NCI-H2196 treated with DMSO at 0.1 percent for 48 hours (cell line): ENCODE measurements around the gene COPS8.
A peak's percentile ranks its signal among the peaks of the same experiment; 100 is the strongest.

Experiments used
- DNase-seq: peaks from one replicate; lab custom pipeline; 2025; ENCODE audit not compliant: unreplicated experiment; lab: John Stamatoyannopoulos, UW

COPS8 gene

GRCh38 chr2:237097911-237098702, 12.4 kb downstream of the COPS8 start:
- DNase-seq = no peak

GRCh38 chr2:237099804-237100203, 14.1 kb downstream of the COPS8 start:
- no peak for DNase-seq

- no peak for DNase-seq
Observed at GRCh38 chr2:237101118-237101979, 15.7 kb downstream of the COPS8 start.

GRCh38 chr2:237102428-237102827, 16.7 kb downstream of the COPS8 start:
- no peak for DNase-seq

- no peak for DNase-seq
Observed at GRCh38 chr2:237109421-237109934, 23.8 kb downstream of the COPS8 start.

GRCh38 chr2:237113026-237113795, 27.5 kb downstream of the COPS8 start:
- no peak for DNase-seq

- DNase-seq = no peak
Observed at GRCh38 chr2:237115870-237116269, 30.2 kb downstream of the COPS8 start.

- DNase-seq = no peak
Observed at GRCh38 chr2:237116431-237116830, 30.7 kb downstream of the COPS8 start.

- DNase-seq = peak; percentile 70
Observed at GRCh38 chr2:237118025-237118424, 32.3 kb downstream of the COPS8 start.

GRCh38 chr2:237118561-237119155, 33.0 kb downstream of the COPS8 start:
- no peak for DNase-seq

DNA sequence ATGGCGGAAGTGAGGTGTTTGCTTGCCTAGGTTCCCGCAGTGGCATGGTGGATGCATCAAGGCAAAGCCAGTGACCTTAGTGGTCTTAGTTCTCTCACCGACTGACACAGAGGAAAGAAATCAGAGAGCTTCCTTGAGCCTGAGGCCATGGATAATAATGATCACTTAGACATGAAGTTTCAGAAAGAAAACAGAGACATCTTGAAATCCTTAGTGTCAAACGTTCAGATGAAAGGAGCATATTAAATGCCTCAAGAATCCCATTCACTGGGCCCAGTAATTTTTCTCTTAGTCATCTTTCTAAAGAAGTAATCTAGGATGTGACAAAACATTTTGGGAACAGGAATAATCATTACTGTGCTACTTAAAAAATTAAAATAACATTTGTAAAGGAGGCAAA, 35.2 kb downstream of the COPS8 start:
- DNase-seq = no peak

GRCh38 chr2:237121321-237121720, 35.6 kb downstream of the COPS8 start:
- no peak for DNase-seq

- DNase-seq = peak; percentile 52
Observed at GRCh38 chr2:237122214-237122666, 36.6 kb downstream of the COPS8 start.

GRCh38 chr2:237124820-237125219, 39.1 kb downstream of the COPS8 start:
- no peak for DNase-seq

DNA sequence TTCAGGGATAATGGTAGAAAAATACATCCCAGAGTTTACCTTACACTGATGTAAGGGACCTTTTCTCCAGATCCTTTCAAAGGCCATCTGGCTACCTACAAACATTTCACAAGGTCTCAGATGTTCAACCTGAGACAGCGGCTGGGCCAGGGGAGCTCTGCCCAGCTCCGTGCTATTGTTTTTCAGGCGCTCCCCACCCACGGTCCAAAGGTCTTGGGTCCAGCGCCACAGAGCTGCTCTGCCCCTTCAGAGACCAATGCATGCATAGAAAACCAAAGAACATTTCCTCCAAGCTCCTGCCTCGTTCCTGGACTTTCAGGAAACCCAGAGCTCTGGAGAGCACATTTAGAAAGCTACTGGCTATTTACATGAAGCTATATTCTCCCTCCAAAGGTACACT, 40.3 kb downstream of the COPS8 start:
- DNase-seq = no peak

- no peak for DNase-seq
Observed at GRCh38 chr2:237126519-237127174, 41.0 kb downstream of the COPS8 start.

GRCh38 chr2:237128026-237128703, 42.5 kb downstream of the COPS8 start:
- peak; percentile 34 for DNase-seq

DNA sequence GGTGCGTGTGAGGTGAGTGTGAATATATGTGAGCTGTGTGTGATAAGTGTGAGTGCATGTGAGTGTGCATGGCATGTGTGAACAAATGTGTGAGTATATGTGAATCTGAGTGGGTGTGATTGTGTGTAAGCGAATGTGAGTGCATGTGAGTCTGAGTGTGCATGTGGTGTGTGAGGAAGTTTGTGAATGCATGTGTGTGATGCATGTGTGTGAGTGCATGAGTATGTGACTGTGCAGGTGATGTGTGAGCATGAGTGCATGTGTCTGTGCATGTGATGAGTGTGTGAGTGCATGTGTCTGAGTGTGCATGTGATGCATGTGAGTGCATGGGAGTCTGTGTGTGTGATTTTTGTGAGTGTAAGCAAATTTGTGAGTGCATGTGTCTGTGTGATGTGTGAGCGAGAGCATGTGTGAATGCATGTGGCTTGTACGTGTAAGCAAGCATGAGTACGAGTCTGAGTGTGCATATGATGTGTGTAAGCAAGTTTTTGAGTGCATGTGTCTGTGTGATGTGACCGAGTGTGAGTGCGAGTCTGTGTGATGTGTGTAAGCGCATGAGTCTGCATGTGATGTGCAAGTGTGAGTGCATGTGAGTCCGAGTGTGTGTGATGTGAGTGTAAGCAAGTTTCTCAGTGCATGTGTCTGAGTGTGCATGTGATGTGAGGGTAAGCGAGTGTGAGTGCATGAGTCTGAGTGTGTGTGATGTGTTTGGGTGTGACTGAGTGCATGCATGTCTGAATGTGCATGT, 43.3 kb downstream of the COPS8 start:
- no peak for DNase-seq
